ENCODE data around the gene ACOX3. TPM values are rescaled to one million over a fixed set of nuclear protein-coding genes. Genes with fewer than 3 reads are reported as not detected.
A peak's percentile ranks its signal among the peaks of the same experiment; 100 is the strongest.

ACOX3 gene
- total and polyA plus RNA-seq, 2 donors, result 17.4 to 36.6 TPM

GRCh38 chr4:8459867-8460445 is 19.4 kb upstream of the ACOX3 start:
- no peaks in the 10 kb centered on the region for H3K4me1 ChIP-seq (ENCODE audit: insufficient read depth)
- WGBS, result 86% methylated on average over 8 of the region's 8 CpGs

GRCh38 chr4:8457646-8458252 is 17.2 kb upstream of the ACOX3 start:
- DNase-seq (ENCODE audit: extremely low spot score), result no peak
- 60% methylated on average over 9 of the region's 9 CpGs for WGBS
- no peaks in the 10 kb centered on the region for H3K4me1 ChIP-seq (ENCODE audit: insufficient read depth)
- H3K27ac ChIP-seq (ENCODE audit: low read depth), result no peak overlapping the region
- H3K4me3 ChIP-seq (ENCODE audit: low read depth, low read length), result no peak overlapping the region
- peaks cover 3% of the 10 kb centered on the region for H3K36me3 ChIP-seq (ENCODE audit: insufficient read depth)

More at GRCh38 chr4:8459867-8460445, 19.4 kb upstream of the ACOX3 start:
- DNase-seq (ENCODE audit: extremely low spot score), result no peak
- H3K27ac ChIP-seq (ENCODE audit: low read depth), result no peak overlapping the region
- H3K36me3 ChIP-seq (ENCODE audit: insufficient read depth), result peaks cover 3% of the 10 kb centered on the region
- no peak overlapping the region for H3K4me3 ChIP-seq (ENCODE audit: low read depth, low read length)

GRCh38 chr4:8453957-8454356 is 13.4 kb upstream of the ACOX3 start:
- Histone ChIP-seq H3K4me3 (ENCODE audit: low read depth, low read length) (no peak overlapping the region), H3K36me3 (ENCODE audit: insufficient read depth) (peaks cover 3% of the 10 kb centered on the region), H3K4me1 (ENCODE audit: insufficient read depth) (no peaks in the 10 kb centered on the region), H3K27ac (ENCODE audit: low read depth) (no peak overlapping the region)
- 89% methylated on average over 3 of the region's 3 CpGs for WGBS
- no peak for DNase-seq (ENCODE audit: extremely low spot score)

GRCh38 chr4:8451440-8452182 is 11.1 kb upstream of the ACOX3 start:
- Histone ChIP-seq H3K4me3 (ENCODE audit: low read depth, low read length) (no peak overlapping the region), H3K4me1 (ENCODE audit: insufficient read depth) (no peaks in the 10 kb centered on the region), H3K27ac (ENCODE audit: low read depth) (no peak overlapping the region), H3K36me3 (ENCODE audit: insufficient read depth) (peaks cover 3% of the 10 kb centered on the region)
- DNase-seq (ENCODE audit: extremely low spot score), result no peak
- 88% methylated on average over 11 of the region's 11 CpGs for WGBS

GRCh38 chr4:8446122-8446521 is 5.6 kb upstream of the ACOX3 start:
- no peaks in the 10 kb centered on the region for H3K4me1 ChIP-seq (ENCODE audit: insufficient read depth)
- no peaks in the 10 kb centered on the region for H3K36me3 ChIP-seq (ENCODE audit: insufficient read depth)
- no peak overlapping the region for H3K27ac ChIP-seq (ENCODE audit: low read depth)
- H3K4me3 ChIP-seq (ENCODE audit: low read depth, low read length), result no peak overlapping the region
- DNase-seq (ENCODE audit: extremely low spot score), result no peak
- WGBS, result 80% methylated on average over 3 of the region's 3 CpGs

GRCh38 chr4:8443801-8444200 is 3.3 kb upstream of the ACOX3 start:
- H3K4me3 ChIP-seq (ENCODE audit: low read depth, low read length), result no peak overlapping the region
- WGBS, result 81% methylated on average over 6 of the region's 6 CpGs
- no peak overlapping the region for H3K27ac ChIP-seq (ENCODE audit: low read depth)

GRCh38 chr4:8442596-8443358 is 2.3 kb upstream of the ACOX3 start:
- WGBS, result 73% methylated on average over 10 of the region's 10 CpGs

More at GRCh38 chr4:8443801-8444200, 3.3 kb upstream of the ACOX3 start:
- DNase-seq (ENCODE audit: extremely low spot score), result no peak
- H3K4me1 ChIP-seq (ENCODE audit: insufficient read depth), result peaks cover 2% of the 10 kb centered on the region
- H3K36me3 ChIP-seq (ENCODE audit: insufficient read depth), result no peaks in the 10 kb centered on the region

GRCh38 chr4:8441499-8442091 is 1.1 kb upstream of the ACOX3 start:
- Histone ChIP-seq H3K4me3 (ENCODE audit: low read depth, low read length) (peak overlapping the region; percentile 100), H3K4me1 (ENCODE audit: insufficient read depth) (peaks cover 3% of the 10 kb centered on the region), H3K36me3 (ENCODE audit: insufficient read depth) (no peaks in the 10 kb centered on the region), H3K27ac (ENCODE audit: low read depth) (no peak overlapping the region)
- WGBS, result 56% methylated on average over 17 of the region's 17 CpGs
- DNase-seq (ENCODE audit: extremely low spot score), result no peak

More at GRCh38 chr4:8442596-8443358, 2.3 kb upstream of the ACOX3 start:
- DNase-seq (ENCODE audit: extremely low spot score), result no peak
- Histone ChIP-seq H3K4me3 (ENCODE audit: low read depth, low read length) (no peak overlapping the region), H3K27ac (ENCODE audit: low read depth) (no peak overlapping the region), H3K4me1 (ENCODE audit: insufficient read depth) (peaks cover 2% of the 10 kb centered on the region), H3K36me3 (ENCODE audit: insufficient read depth) (no peaks in the 10 kb centered on the region)

GRCh38 chr4:8439914-8440491 is 520 bp downstream of the ACOX3 start:
- peaks cover 3% of the 10 kb centered on the region for H3K4me1 ChIP-seq (ENCODE audit: insufficient read depth)
- no peak for DNase-seq (ENCODE audit: extremely low spot score)
- H3K4me3 ChIP-seq (ENCODE audit: low read depth, low read length), result peak overlapping the region; percentile 100
- H3K27ac ChIP-seq (ENCODE audit: low read depth), result peak overlapping the region; percentile 95
- no peaks in the 10 kb centered on the region for H3K36me3 ChIP-seq (ENCODE audit: insufficient read depth)
- 33% methylated on average over 12 of the region's 12 CpGs for WGBS

- no peak overlapping the region for H3K4me3 ChIP-seq (ENCODE audit: low read depth, low read length)
- no peaks in the 10 kb centered on the region for H3K36me3 ChIP-seq (ENCODE audit: insufficient read depth)
- 45% methylated on average over 3 of the region's 3 CpGs for WGBS
- peak overlapping the region; percentile 52 for H3K27ac ChIP-seq (ENCODE audit: low read depth)
- peaks cover 3% of the 10 kb centered on the region for H3K4me1 ChIP-seq (ENCODE audit: insufficient read depth)
- DNase-seq (ENCODE audit: extremely low spot score), result no peak
Measured at GRCh38 chr4:8439168-8439567, 1.4 kb downstream of the ACOX3 start.

- Histone ChIP-seq H3K36me3 (ENCODE audit: insufficient read depth) (no peaks in the 10 kb centered on the region), H3K27ac (ENCODE audit: low read depth) (peak overlapping the region; percentile 52), H3K4me1 (ENCODE audit: insufficient read depth) (peaks cover 3% of the 10 kb centered on the region)
Measured at GRCh38 chr4:8438743-8439142, 1.8 kb downstream of the ACOX3 start.

GRCh38 chr4:8437281-8437680 is 3.2 kb downstream of the ACOX3 start:
- peak overlapping the region; percentile 44 for H3K27ac ChIP-seq (ENCODE audit: low read depth)
- no peak overlapping the region for H3K4me3 ChIP-seq (ENCODE audit: low read depth, low read length)
- H3K4me1 ChIP-seq (ENCODE audit: insufficient read depth), result peaks cover 3% of the 10 kb centered on the region
- WGBS, result 11% methylated on average over 13 of the region's 13 CpGs
- DNase-seq (ENCODE audit: extremely low spot score), result no peak
- H3K36me3 ChIP-seq (ENCODE audit: insufficient read depth), result no peaks in the 10 kb centered on the region

More at GRCh38 chr4:8438743-8439142, 1.8 kb downstream of the ACOX3 start:
- H3K4me3 ChIP-seq (ENCODE audit: low read depth, low read length), result no peak overlapping the region
- WGBS, result 68% methylated on average over 11 of the region's 11 CpGs
- no peak for DNase-seq (ENCODE audit: extremely low spot score)

- Histone ChIP-seq H3K27ac (ENCODE audit: low read depth) (no peak overlapping the region), H3K4me1 (ENCODE audit: insufficient read depth) (peaks cover 3% of the 10 kb centered on the region), H3K4me3 (ENCODE audit: low read depth, low read length) (no peak overlapping the region), H3K36me3 (ENCODE audit: insufficient read depth) (no peaks in the 10 kb centered on the region)
- WGBS, result 14% methylated on average over 5 of the region's 5 CpGs
- DNase-seq (ENCODE audit: extremely low spot score), result no peak
Measured at GRCh38 chr4:8435656-8436121, 4.8 kb downstream of the ACOX3 start.

All from urinary bladder (tissue), 4 donors.